Measurements from ENCODE around the gene HACD3.

Gene HACD3

GRCh38 chr15:65530318-65531111 lies at the start of gene HACD3:
HACD3 (plus strand) TSS chr15:65530463; CDS start chr15:65530632, 169 bp downstream.
- H3K9me3 ChIP-seq (replicated peaks in 1 of 11): no peaks in the 10 kb centered on the region
- H3K4me3 ChIP-seq: peak within 1 kb of the TSS; percentile 76 to 99 (median 87)
- H3K27me3 ChIP-seq: no peaks in the 10 kb centered on the region
- TF ChIP-seq Cebpa-rat (IDR thresholded peaks at IDR 0.05): no peak
- peaks cover 21 to 33% (median 28%) of the 10 kb centered on the region in 10 experiments for H3K4me1 ChIP-seq
- H3K4me2 ChIP-seq: peak within 1 kb of the TSS; percentile 80 to 97 (median 88)
- H3K27ac ChIP-seq: peak within 1 kb of the TSS; percentile 70 to 97 (median 93)
- peaks cover 0 to 23% (median 16%) of the 10 kb centered on the region in 11 experiments; a peak in 15 of 22 replicates for H3K36me3 ChIP-seq
- H4K20me1 ChIP-seq: peaks cover 0 to 43% (median 38%) of the 10 kb centered on the region in 11 experiments; a peak in 17 of 22 replicates
- peak within 1 kb of the TSS; percentile 83 to 98 (median 94) for H3K9ac ChIP-seq

- TF ChIP-seq Cebpa-rat (IDR thresholded peaks at IDR 0.05): no peak
- Histone ChIP-seq H3K27ac (no peak overlapping the region), H4K20me1 (peaks cover 0 to 40% (median 8%) of the 10 kb centered on the region in 11 experiments; a peak in 10 of 22 replicates), H3K4me1 (no peaks in the 10 kb centered on the region), H3K9me3 (replicated peaks in 1 of 11) (no peaks in the 10 kb centered on the region), H3K36me3 (peaks cover 95 to 100% (median 98%) of the 10 kb centered on the region in 11 experiments), H3K4me2 (no peak overlapping the region), H3K9ac (no peak overlapping the region), H3K4me3 (no peak overlapping the region), H3K27me3 (no peaks in the 10 kb centered on the region)
These were observed 45.4 kb upstream of the HACD3 start for GRCh38 chr15:65484876-65485275.

- H3K9ac ChIP-seq: no peak overlapping the region
- peaks cover 18 to 87% (median 64%) of the 10 kb centered on the region in 11 experiments; a peak in 21 of 22 replicates for H4K20me1 ChIP-seq
- H3K4me1 ChIP-seq: peaks cover 0 to 11% (median 4%) of the 10 kb centered on the region in 10 experiments; a peak in 9 of 20 replicates
- peak overlapping the region in 4 of 11 experiments; percentile 3 to 12 (median 8); a peak in 2 of 22 replicates for H3K4me2 ChIP-seq
- no peak overlapping the region for H3K27ac ChIP-seq
- H3K27me3 ChIP-seq: no peaks in the 10 kb centered on the region
- no peaks in the 10 kb centered on the region for H3K9me3 ChIP-seq (replicated peaks in 1 of 11)
- TF ChIP-seq Cebpa-rat (IDR thresholded peaks at IDR 0.05): no peak
- no peak overlapping the region for H3K4me3 ChIP-seq
- H3K36me3 ChIP-seq: peaks cover 88 to 100% (median 97%) of the 10 kb centered on the region in 11 experiments
These were observed 36.2 kb upstream of the HACD3 start for GRCh38 chr15:65494076-65494475.

GRCh38 chr15:65509321-65509720 lies 20.9 kb upstream of the HACD3 start:
- Histone ChIP-seq H3K4me2 (no peak overlapping the region), H3K36me3 (peaks cover 87 to 100% (median 96%) of the 10 kb centered on the region in 11 experiments), H3K27me3 (no peaks in the 10 kb centered on the region), H3K9ac (no peak overlapping the region), H4K20me1 (peaks cover 8 to 83% (median 65%) of the 10 kb centered on the region in 11 experiments; a peak in 18 of 22 replicates), H3K4me1 (0 out of 20 replicates have a peak, but pooled peaks cover 0 to 6% (median 0%) of the 10 kb centered on the region in 10 experiments), H3K27ac (no peak overlapping the region), H3K4me3 (no peak overlapping the region), H3K9me3 (replicated peaks in 1 of 11) (no peaks in the 10 kb centered on the region)
- TF ChIP-seq Cebpa-rat (IDR thresholded peaks at IDR 0.05): no peak

- H3K4me2 ChIP-seq: no peak overlapping the region
- no peaks in the 10 kb centered on the region for H3K27me3 ChIP-seq
- peaks cover 77 to 89% (median 83%) of the 10 kb centered on the region in 11 experiments for H3K36me3 ChIP-seq
- H3K4me1 ChIP-seq: peaks cover 13 to 27% (median 17%) of the 10 kb centered on the region in 10 experiments; a peak in 19 of 20 replicates
- no peak overlapping the region for H3K9ac ChIP-seq
- no peak overlapping the region for H3K4me3 ChIP-seq
- no peak overlapping the region for H3K27ac ChIP-seq
- no peaks in the 10 kb centered on the region for H3K9me3 ChIP-seq (replicated peaks in 1 of 11)
- TF ChIP-seq Cebpa-rat (IDR thresholded peaks at IDR 0.05): no peak
- peaks cover 35 to 92% (median 74%) of the 10 kb centered on the region in 11 experiments; a peak in 20 of 22 replicates for H4K20me1 ChIP-seq
These were observed 18.1 kb upstream of the HACD3 start for GRCh38 chr15:65512189-65512588.

GRCh38 chr15:65512807-65513416 lies 17.4 kb upstream of the HACD3 start:
- Histone ChIP-seq H3K4me1 (peaks cover 14 to 27% (median 20%) of the 10 kb centered on the region in 10 experiments; a peak in 19 of 20 replicates), H3K27ac (no peak overlapping the region), H3K4me2 (no peak overlapping the region), H3K27me3 (no peaks in the 10 kb centered on the region), H3K36me3 (peaks cover 70 to 82% (median 76%) of the 10 kb centered on the region in 11 experiments), H3K4me3 (no peak overlapping the region), H3K9ac (no peak overlapping the region), H4K20me1 (peaks cover 35 to 85% (median 69%) of the 10 kb centered on the region in 11 experiments; a peak in 20 of 22 replicates), H3K9me3 (replicated peaks in 1 of 11) (no peaks in the 10 kb centered on the region)
- no peak for TF ChIP-seq Cebpa-rat (IDR thresholded peaks at IDR 0.05)

- H3K4me3 ChIP-seq: peak within 1 kb of the TSS; percentile 79 to 99 (median 92)
- TF ChIP-seq Cebpa-rat (IDR thresholded peaks at IDR 0.05): no peak
- peak within 1 kb of the TSS; percentile 92 to 99 (median 95) for H3K27ac ChIP-seq
- no peaks in the 10 kb centered on the region for H3K27me3 ChIP-seq
- peaks cover 32 to 48% (median 35%) of the 10 kb centered on the region in 11 experiments; a peak in 20 of 22 replicates for H4K20me1 ChIP-seq
- H3K4me2 ChIP-seq: peak within 1 kb of the TSS; percentile 83 to 100 (median 96)
- H3K9me3 ChIP-seq (replicated peaks in 1 of 11): no peaks in the 10 kb centered on the region
- H3K4me1 ChIP-seq: peaks cover 14 to 39% (median 25%) of the 10 kb centered on the region in 10 experiments; a peak in 19 of 20 replicates
- H3K36me3 ChIP-seq: peaks cover 27 to 38% (median 33%) of the 10 kb centered on the region in 11 experiments
- H3K9ac ChIP-seq: peak within 1 kb of the TSS; percentile 92 to 99 (median 96)
These were observed 13.0 kb upstream of the HACD3 start, which contains the start of gene DPP8 for GRCh38 chr15:65516997-65517865. DPP8 (minus strand) TSS chr15:65517689; CDS start chr15:65512553, 5,136 bp downstream.

GRCh38 chr15:65517866-65518207 lies 12.4 kb upstream of the HACD3 start:
- peaks cover 14 to 39% (median 25%) of the 10 kb centered on the region in 10 experiments; a peak in 19 of 20 replicates for H3K4me1 ChIP-seq
- H3K36me3 ChIP-seq: peaks cover 21 to 32% (median 27%) of the 10 kb centered on the region in 11 experiments
- peak overlapping the region in 10 of 11 experiments; percentile 92 to 99 (median 96); a peak in 19 of 22 replicates for H3K9ac ChIP-seq
- H4K20me1 ChIP-seq: peaks cover 26 to 42% (median 31%) of the 10 kb centered on the region in 11 experiments; a peak in 20 of 22 replicates
- H3K4me3 ChIP-seq: peak overlapping the region; percentile 79 to 99 (median 92); a peak in 19 of 20 replicates
- no peaks in the 10 kb centered on the region for H3K9me3 ChIP-seq (replicated peaks in 1 of 11)
- no peaks in the 10 kb centered on the region for H3K27me3 ChIP-seq
- no peak for TF ChIP-seq Cebpa-rat (IDR thresholded peaks at IDR 0.05)
- H3K4me2 ChIP-seq: peak overlapping the region; percentile 29 to 74 (median 51); a peak in 19 of 22 replicates
- peak overlapping the region in 10 of 11 experiments; percentile 93 to 99 (median 96); a peak in 18 of 22 replicates for H3K27ac ChIP-seq
